CD4-positive, alpha-beta T cell treated with Interleukin-6 at 100 ng/mL for 8 hours (primary cell): Measurements from ENCODE around the gene TMEFF2.

Experiments used
- DNase-seq: peaks from one replicate; pipeline ENCODE4 v3.0.0-alpha.2; 2020; ENCODE audit warnings: mixed read lengths, low spot score

The TMEFF2 gene

GRCh38 chr2:192064459-192064858, 130.3 kb downstream of the TMEFF2 start:
- no peak for DNase-seq

- DNase-seq: no peak
Observed at GRCh38 chr2:192060161-192060560, 134.6 kb downstream of the TMEFF2 start.

GRCh38 chr2:192059266-192059665, 135.5 kb downstream of the TMEFF2 start:
- no peak for DNase-seq

- no peak for DNase-seq
Observed at GRCh38 chr2:192053921-192054320, 140.8 kb downstream of the TMEFF2 start.

- no peak for DNase-seq
Observed at GRCh38 chr2:192051533-192051932, 143.2 kb downstream of the TMEFF2 start.

GRCh38 chr2:192049362-192049761, 145.4 kb downstream of the TMEFF2 start:
- DNase-seq: no peak

- no peak for DNase-seq
Observed at GRCh38 chr2:192047315-192048107, 147.2 kb downstream of the TMEFF2 start.

- no peak for DNase-seq
Observed at GRCh38 chr2:192044496-192044895, 150.2 kb downstream of the TMEFF2 start.

GRCh38 chr2:192043216-192043870, 151.4 kb downstream of the TMEFF2 start:
- DNase-seq: no peak

GRCh38 chr2:192042126-192042525, 152.6 kb downstream of the TMEFF2 start:
- no peak for DNase-seq

- no peak for DNase-seq
Observed at GRCh38 chr2:192038110-192038509, 156.6 kb downstream of the TMEFF2 start.

GRCh38 chr2:192035731-192036442, 158.8 kb downstream of the TMEFF2 start:
- no peak for DNase-seq

GRCh38 chr2:192030856-192031255, 163.9 kb downstream of the TMEFF2 start:
- no peak for DNase-seq

- DNase-seq: no peak
Observed at GRCh38 chr2:192030289-192030688, 164.4 kb downstream of the TMEFF2 start.

- no peak for DNase-seq
Observed at GRCh38 chr2:192029089-192029488, 165.6 kb downstream of the TMEFF2 start.

GRCh38 chr2:192026825-192027120, 168.0 kb downstream of the TMEFF2 start:
- no peak for DNase-seq

GRCh38 chr2:192026059-192026824, 168.5 kb downstream of the TMEFF2 start:
- no peak for DNase-seq

- no peak for DNase-seq
Observed at GRCh38 chr2:192025637-192026036, 169.1 kb downstream of the TMEFF2 start.

GRCh38 chr2:192023006-192023405, 171.7 kb downstream of the TMEFF2 start:
- DNase-seq: no peak

GRCh38 chr2:192017844-192018243, 176.9 kb downstream of the TMEFF2 start:
- no peak for DNase-seq

- DNase-seq: no peak
Observed at GRCh38 chr2:192016265-192016664, 178.5 kb downstream of the TMEFF2 start.

- no peak for DNase-seq
Observed at GRCh38 chr2:192013211-192013610, 181.5 kb downstream of the TMEFF2 start.
